ENCODE data around the gene SLC25A42. TPM values are rescaled to one million over a fixed set of nuclear protein-coding genes. Genes with fewer than 3 reads are reported as not detected.

Gene SLC25A42
- total RNA-seq, 1 donor from 2014 or later, result 10.6 TPM

- H3K4me3 Mint-ChIP-seq (ENCODE audit: unreplicated experiment), result peak overlapping the region; percentile 81
- H3K9me3 Mint-ChIP-seq (ENCODE audit: unreplicated experiment), result no peaks in the 10 kb centered on the region
- peaks cover 26% of the 10 kb centered on the region for H3K4me1 Mint-ChIP-seq (ENCODE audit: unreplicated experiment)
- no peak for DNase-seq (ENCODE audit: extremely low spot score, unreplicated experiment)
- peaks cover 10% of the 10 kb centered on the region for H3K36me3 Mint-ChIP-seq (ENCODE audit: unreplicated experiment)
- no peak for TF ChIP-seq CTCF (IDR thresholded peaks at IDR 0.05)
- H3K27ac Mint-ChIP-seq (ENCODE audit: unreplicated experiment), result peak overlapping the region; percentile 84
- H3K27me3 Mint-ChIP-seq (ENCODE audit: unreplicated experiment), result no peaks in the 10 kb centered on the region
These were observed 30.7 kb upstream of the SLC25A42 start for GRCh38 chr19:19033176-19033425.

- peak; percentile 97 for DNase-seq (ENCODE audit: extremely low spot score, unreplicated experiment)
- no peaks in the 10 kb centered on the region for H3K27me3 Mint-ChIP-seq (ENCODE audit: unreplicated experiment)
- TF ChIP-seq CTCF (IDR thresholded peaks at IDR 0.05), result no peak
- peak within 1 kb of the TSS; percentile 81 for H3K4me3 Mint-ChIP-seq (ENCODE audit: unreplicated experiment)
- peaks cover 5% of the 10 kb centered on the region for H3K36me3 Mint-ChIP-seq (ENCODE audit: unreplicated experiment)
- no peaks in the 10 kb centered on the region for H3K9me3 Mint-ChIP-seq (ENCODE audit: unreplicated experiment)
- peaks cover 26% of the 10 kb centered on the region for H3K4me1 Mint-ChIP-seq (ENCODE audit: unreplicated experiment)
- peak within 1 kb of the TSS; percentile 84 for H3K27ac Mint-ChIP-seq (ENCODE audit: unreplicated experiment)
These were observed 30.2 kb upstream of the SLC25A42 start, which contains the start of the genes ARMC6 and SUGP2 for GRCh38 chr19:19033426-19034203. Gene ARMC6 (plus strand): TSS chr19:19033603. CDS start chr19:19034210, 607 bp downstream. Gene SUGP2 (minus strand): TSS chr19:19033517. CDS start chr19:19031071, 2,446 bp downstream.

DNA sequence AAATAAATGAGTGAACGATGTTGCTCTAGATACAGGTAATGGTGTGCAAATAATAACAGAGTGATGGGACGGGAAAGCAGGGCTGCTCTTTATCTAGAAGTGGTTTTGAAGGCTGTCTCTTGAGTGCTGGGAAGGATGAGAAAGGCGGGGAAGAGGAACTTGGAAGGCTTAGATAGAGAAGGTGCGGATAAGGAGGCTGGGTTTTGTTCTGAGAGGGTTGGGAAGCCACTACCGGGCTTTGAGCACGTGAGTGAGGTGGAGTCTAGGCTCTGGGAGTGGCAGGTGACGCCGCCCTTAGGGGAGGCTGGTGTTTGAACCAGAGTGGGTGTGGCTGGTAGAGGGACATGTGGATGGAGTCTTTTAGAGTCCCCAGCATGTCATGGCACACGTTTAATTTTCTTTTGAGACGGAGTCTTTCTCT lies 29.6 kb upstream of the SLC25A42 start:
- Mint-ChIP-seq H3K4me1 (ENCODE audit: unreplicated experiment) (peaks cover 26% of the 10 kb centered on the region), H3K27ac (ENCODE audit: unreplicated experiment) (peak overlapping the region; percentile 73), H3K36me3 (ENCODE audit: unreplicated experiment) (peaks cover 4% of the 10 kb centered on the region)

GRCh38 chr19:19039901-19040300 lies 23.9 kb upstream of the SLC25A42 start:
- Mint-ChIP-seq H3K4me1 (ENCODE audit: unreplicated experiment) (peaks cover 16% of the 10 kb centered on the region), H3K36me3 (ENCODE audit: unreplicated experiment) (peaks cover 5% of the 10 kb centered on the region), H3K27me3 (ENCODE audit: unreplicated experiment) (no peaks in the 10 kb centered on the region), H3K27ac (ENCODE audit: unreplicated experiment) (no peak overlapping the region), H3K9me3 (ENCODE audit: unreplicated experiment) (no peaks in the 10 kb centered on the region), H3K4me3 (ENCODE audit: unreplicated experiment) (no peak overlapping the region)
- TF ChIP-seq CTCF (IDR thresholded peaks at IDR 0.05), result no peak
- DNase-seq (ENCODE audit: extremely low spot score, unreplicated experiment), result no peak

More for the DNA sequence above, 29.6 kb upstream of the SLC25A42 start:
- DNase-seq (ENCODE audit: extremely low spot score, unreplicated experiment), result no peak
- H3K27me3 Mint-ChIP-seq (ENCODE audit: unreplicated experiment), result no peaks in the 10 kb centered on the region
- H3K9me3 Mint-ChIP-seq (ENCODE audit: unreplicated experiment), result no peaks in the 10 kb centered on the region
- no peak for TF ChIP-seq CTCF (IDR thresholded peaks at IDR 0.05)
- H3K4me3 Mint-ChIP-seq (ENCODE audit: unreplicated experiment), result peak overlapping the region; percentile 80

- H3K36me3 Mint-ChIP-seq (ENCODE audit: unreplicated experiment), result peaks cover 7% of the 10 kb centered on the region
- TF ChIP-seq CTCF (IDR thresholded peaks at IDR 0.05), result no peak
- peaks cover 12% of the 10 kb centered on the region for H3K4me1 Mint-ChIP-seq (ENCODE audit: unreplicated experiment)
- H3K9me3 Mint-ChIP-seq (ENCODE audit: unreplicated experiment), result no peaks in the 10 kb centered on the region
- no peak overlapping the region for H3K4me3 Mint-ChIP-seq (ENCODE audit: unreplicated experiment)
- DNase-seq (ENCODE audit: extremely low spot score, unreplicated experiment), result no peak
- H3K27ac Mint-ChIP-seq (ENCODE audit: unreplicated experiment), result peak overlapping the region; percentile 56
- H3K27me3 Mint-ChIP-seq (ENCODE audit: unreplicated experiment), result no peaks in the 10 kb centered on the region
These were observed 23.4 kb upstream of the SLC25A42 start for GRCh38 chr19:19040417-19040816.
